ENCODE data around the gene OR2M3. TPM values are rescaled to one million over a fixed set of nuclear protein-coding genes. Genes with fewer than 3 reads are reported as not detected.

Gene OR2M3
- polyA plus RNA-seq, 1 donor (not counting 4 experiments of a cell fraction or from before 2014, with no cell fraction given), result not detected

DNA sequence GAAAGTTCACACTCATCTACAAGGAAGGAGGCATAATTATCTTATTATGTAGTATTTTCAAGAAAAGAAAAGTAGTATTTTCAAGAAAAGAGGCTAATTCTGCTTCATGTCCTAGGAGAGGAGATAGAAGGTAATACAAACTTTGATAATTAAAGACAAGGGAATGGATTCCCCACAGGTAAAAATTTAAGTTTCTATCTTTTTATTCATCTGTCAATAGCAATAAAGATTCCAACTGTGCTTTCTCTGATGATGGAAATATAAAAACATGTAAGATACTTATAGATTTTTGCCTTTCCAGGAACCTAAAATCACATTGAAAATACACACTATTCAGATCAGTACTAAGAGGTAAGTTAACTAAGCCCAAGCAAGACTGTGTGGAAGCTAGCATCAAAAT, 22.5 kb upstream of the OR2M3 start, which contains the start of gene OR2M2:
Gene OR2M2 (plus strand): TSS at position 301 of the 400 bp plus-strand sequence. CDS start 5,165 bp downstream, outside the sequence.
- Histone ChIP-seq H3K79me2 (ENCODE audit: control insufficient read depth, insufficient read depth, low read length) (no peaks in the 10 kb centered on the region), H3K4me2 (ENCODE audit: control insufficient read depth, extremely low read depth, insufficient read depth, low read depth, low read length) (no peak within 1 kb of the TSS), H3K4me1 (ENCODE audit: control insufficient read depth, extremely low read depth, insufficient read depth, low read length) (no peaks in the 10 kb centered on the region), H3K9me1 (ENCODE audit: control insufficient read depth, extremely low read depth, insufficient read depth, low read length) (no peaks in the 10 kb centered on the region), H3K27me3 (ENCODE audit: control insufficient read depth, extremely low read depth, insufficient read depth, low read length) (no peaks in the 10 kb centered on the region), H3K9ac (ENCODE audit: control insufficient read depth, extremely low read depth, insufficient read depth, low read length) (no peak within 1 kb of the TSS), H3K27ac (ENCODE audit: control insufficient read depth, insufficient read depth, low read length) (no peak within 1 kb of the TSS), H3K36me3 (ENCODE audit: control insufficient read depth in 2 of 2, extremely low read depth in 1 of 2, insufficient read depth in 2 of 2, low read length in 2 of 2) (no peaks in the 10 kb centered on the region), H3K9me3 (ENCODE audit: control insufficient read depth, low read depth, low read length) (no peaks in the 10 kb centered on the region), H3K4me3 (ENCODE audit: control insufficient read depth in 2 of 3, extremely low read depth in 1 of 3, insufficient read depth in 2 of 3, low read depth in 1 of 3, low read length in 3 of 3) (no peak within 1 kb of the TSS), H4K20me1 (ENCODE audit: control insufficient read depth, extremely low read depth, insufficient read depth, low read length) (no peaks in the 10 kb centered on the region), H2AFZ (ENCODE audit: control insufficient read depth, low read length) (no peak within 1 kb of the TSS)
- dilution Hi-C loops (cut with MboI; ENCODE audit: extremely low pct_ligation_motif_present, low sequenced_read_pairs), result no loop called here
- DNase-seq (ENCODE audit: low read depth, low spot score), result no peak
- TF ChIP-seq EZH2 (IDR thresholded peaks at IDR 0.05; ENCODE audit: low read length), result no peak
- TF ChIP-seq, protein P1, sequence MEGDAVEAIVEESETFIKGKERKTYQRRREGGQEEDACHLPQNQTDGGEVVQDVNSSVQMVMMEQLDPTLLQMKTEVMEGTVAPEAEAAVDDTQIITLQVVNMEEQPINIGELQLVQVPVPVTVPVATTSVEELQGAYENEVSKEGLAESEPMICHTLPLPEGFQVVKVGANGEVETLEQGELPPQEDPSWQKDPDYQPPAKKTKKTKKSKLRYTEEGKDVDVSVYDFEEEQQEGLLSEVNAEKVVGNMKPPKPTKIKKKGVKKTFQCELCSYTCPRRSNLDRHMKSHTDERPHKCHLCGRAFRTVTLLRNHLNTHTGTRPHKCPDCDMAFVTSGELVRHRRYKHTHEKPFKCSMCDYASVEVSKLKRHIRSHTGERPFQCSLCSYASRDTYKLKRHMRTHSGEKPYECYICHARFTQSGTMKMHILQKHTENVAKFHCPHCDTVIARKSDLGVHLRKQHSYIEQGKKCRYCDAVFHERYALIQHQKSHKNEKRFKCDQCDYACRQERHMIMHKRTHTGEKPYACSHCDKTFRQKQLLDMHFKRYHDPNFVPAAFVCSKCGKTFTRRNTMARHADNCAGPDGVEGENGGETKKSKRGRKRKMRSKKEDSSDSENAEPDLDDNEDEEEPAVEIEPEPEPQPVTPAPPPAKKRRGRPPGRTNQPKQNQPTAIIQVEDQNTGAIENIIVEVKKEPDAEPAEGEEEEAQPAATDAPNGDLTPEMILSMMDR (optimal IDR thresholded peaks at IDR 0.05 in 1 of 3, IDR thresholded peaks at IDR 0.05 in 1 of 3, conservative IDR thresholded peaks at IDR 0.05 in 1 of 3; ENCODE audit: extremely low read depth in 1 of 3, insufficient read depth in 2 of 3, low read length in 3 of 3), result no peak
- FAIRE-seq, result no peak

- no peak overlapping the region for H3K4me2 ChIP-seq (ENCODE audit: control insufficient read depth, extremely low read depth, insufficient read depth, low read depth, low read length)
- FAIRE-seq (no peak), DNase-seq (ENCODE audit: low read depth, low spot score) (no peak)
- no peak for TF ChIP-seq EZH2 (IDR thresholded peaks at IDR 0.05; ENCODE audit: low read length)
- no peaks in the 10 kb centered on the region for H3K4me1 ChIP-seq (ENCODE audit: control insufficient read depth, extremely low read depth, insufficient read depth, low read length)
- no peaks in the 10 kb centered on the region for H3K27me3 ChIP-seq (ENCODE audit: control insufficient read depth, extremely low read depth, insufficient read depth, low read length)
- no peaks in the 10 kb centered on the region for H3K36me3 ChIP-seq (ENCODE audit: control insufficient read depth in 2 of 2, extremely low read depth in 1 of 2, insufficient read depth in 2 of 2, low read length in 2 of 2)
- no peaks in the 10 kb centered on the region for H3K79me2 ChIP-seq (ENCODE audit: control insufficient read depth, insufficient read depth, low read length)
- H3K9ac ChIP-seq (ENCODE audit: control insufficient read depth, extremely low read depth, insufficient read depth, low read length), result no peak overlapping the region
- H3K9me3 ChIP-seq (ENCODE audit: control insufficient read depth, low read depth, low read length), result peaks cover 6% of the 10 kb centered on the region
- no peak overlapping the region for H3K27ac ChIP-seq (ENCODE audit: control insufficient read depth, insufficient read depth, low read length)
- dilution Hi-C loops (cut with MboI; ENCODE audit: extremely low pct_ligation_motif_present, low sequenced_read_pairs), result no loop called here
- H3K9me1 ChIP-seq (ENCODE audit: control insufficient read depth, extremely low read depth, insufficient read depth, low read length), result no peaks in the 10 kb centered on the region
- H4K20me1 ChIP-seq (ENCODE audit: control insufficient read depth, extremely low read depth, insufficient read depth, low read length), result no peaks in the 10 kb centered on the region
- no peak overlapping the region for H3K4me3 ChIP-seq (ENCODE audit: control insufficient read depth in 2 of 3, extremely low read depth in 1 of 3, insufficient read depth in 2 of 3, low read depth in 1 of 3, low read length in 3 of 3)
- H2AFZ ChIP-seq (ENCODE audit: control insufficient read depth, low read length), result no peak overlapping the region
Measured at GRCh38 chr1:248183996-248184395, 13.1 kb upstream of the OR2M3 start.

DNA sequence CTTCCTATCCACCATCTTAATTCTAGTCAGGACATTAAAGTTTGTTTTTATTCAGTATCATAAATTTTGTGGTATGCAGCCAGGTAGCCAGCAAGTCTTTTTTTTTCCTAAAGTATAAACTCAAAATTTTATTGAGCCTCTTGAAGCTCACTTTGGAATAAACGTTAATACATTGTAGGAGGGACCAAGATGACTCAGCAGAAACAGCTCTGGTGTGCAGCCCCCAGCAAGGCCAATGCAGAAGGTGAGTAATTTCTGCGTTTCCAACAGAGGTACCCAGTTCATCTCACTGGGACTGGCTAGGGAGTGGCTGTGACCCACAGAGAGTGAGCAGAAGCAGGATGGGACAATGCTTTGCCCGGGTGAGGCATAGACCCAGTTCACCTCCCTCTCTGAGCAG, 9.7 kb upstream of the OR2M3 start:
- Histone ChIP-seq H4K20me1 (ENCODE audit: control insufficient read depth, extremely low read depth, insufficient read depth, low read length) (no peaks in the 10 kb centered on the region), H3K9ac (ENCODE audit: control insufficient read depth, extremely low read depth, insufficient read depth, low read length) (no peak overlapping the region), H3K4me3 (ENCODE audit: control insufficient read depth in 2 of 3, extremely low read depth in 1 of 3, insufficient read depth in 2 of 3, low read depth in 1 of 3, low read length in 3 of 3) (no peak overlapping the region), H3K9me1 (ENCODE audit: control insufficient read depth, extremely low read depth, insufficient read depth, low read length) (no peaks in the 10 kb centered on the region), H3K9me3 (ENCODE audit: control insufficient read depth, low read depth, low read length) (peaks cover 6% of the 10 kb centered on the region), H2AFZ (ENCODE audit: control insufficient read depth, low read length) (no peak overlapping the region), H3K27me3 (ENCODE audit: control insufficient read depth, extremely low read depth, insufficient read depth, low read length) (no peaks in the 10 kb centered on the region), H3K4me1 (ENCODE audit: control insufficient read depth, extremely low read depth, insufficient read depth, low read length) (no peaks in the 10 kb centered on the region), H3K4me2 (ENCODE audit: control insufficient read depth, extremely low read depth, insufficient read depth, low read depth, low read length) (no peak overlapping the region), H3K36me3 (ENCODE audit: control insufficient read depth in 2 of 2, extremely low read depth in 1 of 2, insufficient read depth in 2 of 2, low read length in 2 of 2) (no peaks in the 10 kb centered on the region), H3K27ac (ENCODE audit: control insufficient read depth, insufficient read depth, low read length) (no peak overlapping the region), H3K79me2 (ENCODE audit: control insufficient read depth, insufficient read depth, low read length) (no peaks in the 10 kb centered on the region)
- no peak for FAIRE-seq
- TF ChIP-seq, protein P1 (optimal IDR thresholded peaks at IDR 0.05 in 1 of 3, IDR thresholded peaks at IDR 0.05 in 1 of 3, conservative IDR thresholded peaks at IDR 0.05 in 1 of 3; ENCODE audit: extremely low read depth in 1 of 3, insufficient read depth in 2 of 3, low read length in 3 of 3), result no peak
- no peak for TF ChIP-seq EZH2 (IDR thresholded peaks at IDR 0.05; ENCODE audit: low read length)
- no peak for DNase-seq (ENCODE audit: low read depth, low spot score)
- dilution Hi-C loops (cut with MboI; ENCODE audit: extremely low pct_ligation_motif_present, low sequenced_read_pairs), result no loop called here

Measured in keratinocyte (primary cell).